Glutamatergic neuron (in vitro differentiated cells): Measurements from ENCODE around the gene ENPP1. TPM values are rescaled to one million over a fixed set of nuclear protein-coding genes. Genes with fewer than 3 reads are reported as not detected.

ENCODE experiments used
- DNase-seq: peaks from one replicate; pipeline ENCODE4 v3.0.0; 2022
- H3K27ac Mint-ChIP-seq: one replicate; pipeline ENCODE4 v1.8.0; 2020; ENCODE audit warnings: mild to moderate bottlenecking, mixed read lengths, inconsistent platforms; ENCODE audit not compliant: unreplicated experiment
- H3K27me3 Mint-ChIP-seq: one replicate; pipeline ENCODE4 v1.8.0; 2020; ENCODE audit warnings: mild to moderate bottlenecking, moderate library complexity, mixed read lengths, inconsistent platforms; ENCODE audit not compliant: unreplicated experiment
- H3K36me3 Mint-ChIP-seq: one replicate; pipeline ENCODE4 v1.8.0; 2020; ENCODE audit warnings: mild to moderate bottlenecking, mixed read lengths, inconsistent platforms; ENCODE audit not compliant: unreplicated experiment
- H3K4me1 Mint-ChIP-seq: one replicate; pipeline ENCODE4 v1.8.0; 2020; ENCODE audit warnings: mild to moderate bottlenecking, low read depth, mixed read lengths, inconsistent platforms; ENCODE audit not compliant: unreplicated experiment
- H3K4me3 Mint-ChIP-seq: one replicate; pipeline ENCODE4 v1.8.0; 2020; ENCODE audit warnings: mild to moderate bottlenecking, mixed read lengths, inconsistent platforms; ENCODE audit not compliant: unreplicated experiment
- H3K9me3 Mint-ChIP-seq: one replicate; pipeline ENCODE4 v1.8.0; 2020; ENCODE audit warnings: mild to moderate bottlenecking, moderate library complexity, mixed read lengths, inconsistent platforms; ENCODE audit not compliant: unreplicated experiment
- CTCF ChIP-seq: fragments of 200-600 bp; sonication (generic); IDR thresholded peaks from one replicate; pipeline ENCODE4 v1.5.0; 2021; ENCODE audit not compliant: partially characterized antibody, unreplicated experiment
- total RNA-seq: library from RNA; stranded (reverse); fragmentation: NEBNext Ultra II Directional; extraction: Animal tissue kit (Norgen Biotek cat#: 25700); gene quantifications from one replicate; pipeline ENCODE4 v1.2.1, GENCODE V29; 2021; ENCODE audit not compliant: unreplicated experiment

Gene ENPP1
- total RNA-seq, 1 donor from 2014 or later = 2.4 TPM

- no peak for TF ChIP-seq CTCF
- Mint-ChIP-seq H3K4me1 (no peaks in the 10 kb centered on the region), H3K4me3 (no peak overlapping the region), H3K27me3 (peaks cover 2% of the 10 kb centered on the region), H3K36me3 (no peaks in the 10 kb centered on the region), H3K27ac (no peak overlapping the region), H3K9me3 (peaks cover 1% of the 10 kb centered on the region)
- no peak for DNase-seq
These were observed 30.8 kb upstream of the ENPP1 start for GRCh38 chr6:131776985-131777384.

- no peak for DNase-seq
- H3K27ac Mint-ChIP-seq = no peak overlapping the region
- no peaks in the 10 kb centered on the region for H3K4me1 Mint-ChIP-seq
- H3K27me3 Mint-ChIP-seq = peaks cover 2% of the 10 kb centered on the region
- TF ChIP-seq CTCF = no peak
- H3K4me3 Mint-ChIP-seq = no peak overlapping the region
- no peaks in the 10 kb centered on the region for H3K36me3 Mint-ChIP-seq
- peaks cover 1% of the 10 kb centered on the region for H3K9me3 Mint-ChIP-seq
These were observed 29.7 kb upstream of the ENPP1 start for GRCh38 chr6:131778169-131778568.

- Mint-ChIP-seq H3K4me3 (no peak overlapping the region), H3K27me3 (peaks cover 2% of the 10 kb centered on the region), H3K4me1 (no peaks in the 10 kb centered on the region)
These were observed 28.5 kb upstream of the ENPP1 start for GRCh38 chr6:131779304-131779703.

GRCh38 chr6:131780600-131780999 lies 27.2 kb upstream of the ENPP1 start:
- no peaks in the 10 kb centered on the region for H3K27me3 Mint-ChIP-seq
- DNase-seq = no peak
- H3K4me3 Mint-ChIP-seq = no peak overlapping the region
- H3K9me3 Mint-ChIP-seq = no peaks in the 10 kb centered on the region
- TF ChIP-seq CTCF = no peak
- H3K27ac Mint-ChIP-seq = no peak overlapping the region
- no peaks in the 10 kb centered on the region for H3K4me1 Mint-ChIP-seq
- no peaks in the 10 kb centered on the region for H3K36me3 Mint-ChIP-seq

More at GRCh38 chr6:131779304-131779703, 28.5 kb upstream of the ENPP1 start:
- H3K9me3 Mint-ChIP-seq = peaks cover 1% of the 10 kb centered on the region
- H3K36me3 Mint-ChIP-seq = no peaks in the 10 kb centered on the region
- DNase-seq = no peak
- no peak overlapping the region for H3K27ac Mint-ChIP-seq
- no peak for TF ChIP-seq CTCF

- no peaks in the 10 kb centered on the region for H3K9me3 Mint-ChIP-seq
- no peak for TF ChIP-seq CTCF
- no peak for DNase-seq
- no peak overlapping the region for H3K4me3 Mint-ChIP-seq
- H3K27me3 Mint-ChIP-seq = no peaks in the 10 kb centered on the region
- no peaks in the 10 kb centered on the region for H3K36me3 Mint-ChIP-seq
- no peak overlapping the region for H3K27ac Mint-ChIP-seq
- H3K4me1 Mint-ChIP-seq = no peaks in the 10 kb centered on the region
These were observed 26.1 kb upstream of the ENPP1 start for GRCh38 chr6:131781687-131782086.
